Measurements from ENCODE around the gene HDAC1.
"Not testable (repeated sequence)": the region's sequence is repeated elsewhere in the genome, so short reads cannot be mapped to it uniquely, and the experiment has no call there.

HDAC1 gene

GRCh38 chr1:32274646-32275340 lies 17.1 kb upstream of the HDAC1 start:
- DNase-seq = no peak

GRCh38 chr1:32275424-32275823 lies 16.5 kb upstream of the HDAC1 start:
- no peak for DNase-seq

- no peak for DNase-seq
Measured at GRCh38 chr1:32276032-32276782, 15.7 kb upstream of the HDAC1 start.

- not testable (repeated sequence) for DNase-seq
Measured at GRCh38 chr1:32284777-32285176, 7.1 kb upstream of the HDAC1 start.

- DNase-seq = no peak
Measured at GRCh38 chr1:32285658-32286057, 6.2 kb upstream of the HDAC1 start.

GRCh38 chr1:32286763-32287162 lies 5.1 kb upstream of the HDAC1 start:
- DNase-seq = no peak

GRCh38 chr1:32289256-32289655 lies 2.6 kb upstream of the HDAC1 start:
- no peak for DNase-seq

- DNase-seq = no peak
Measured at GRCh38 chr1:32291145-32291707, 657 bp upstream of the HDAC1 start.

GRCh38 chr1:32298211-32298610 lies 6.3 kb downstream of the HDAC1 start:
- not testable (repeated sequence) for DNase-seq

- no peak for DNase-seq
Measured at GRCh38 chr1:32299327-32299726, 7.4 kb downstream of the HDAC1 start.

GRCh38 chr1:32303358-32303757 lies 11.5 kb downstream of the HDAC1 start:
- DNase-seq = no peak

GRCh38 chr1:32303997-32304622 lies 12.2 kb downstream of the HDAC1 start:
- DNase-seq = no peak

- no peak for DNase-seq
Measured at GRCh38 chr1:32305310-32305709, 13.4 kb downstream of the HDAC1 start.

GRCh38 chr1:32307324-32307723 lies 15.4 kb downstream of the HDAC1 start:
- no peak for DNase-seq

- DNase-seq = no peak
Measured at GRCh38 chr1:32309960-32310359, 18.1 kb downstream of the HDAC1 start.

- DNase-seq = no peak
Measured at GRCh38 chr1:32311709-32312393, 20.0 kb downstream of the HDAC1 start.

- DNase-seq = no peak
Measured at GRCh38 chr1:32316903-32317277, 25.0 kb downstream of the HDAC1 start.

- no peak for DNase-seq
Measured at GRCh38 chr1:32318127-32318869, 26.4 kb downstream of the HDAC1 start.

GRCh38 chr1:32321712-32322291 lies 29.9 kb downstream of the HDAC1 start:
- no peak for DNase-seq

- no peak for DNase-seq
Measured at GRCh38 chr1:32327204-32327603, 35.3 kb downstream of the HDAC1 start.

- DNase-seq = no peak
Measured at GRCh38 chr1:32329931-32330466, 38.1 kb downstream of the HDAC1 start.
